ENCODE measurements around the gene VAPB. TPM values are rescaled to one million over a fixed set of nuclear protein-coding genes. Genes with fewer than 3 reads are reported as not detected.

Gene VAPB
- total RNA-seq, 3 donors from 2014 or later (not counting 1 experiment from before 2014, with no cell fraction given) = 20.3 to 23.1 (median 21.3) TPM

DNA sequence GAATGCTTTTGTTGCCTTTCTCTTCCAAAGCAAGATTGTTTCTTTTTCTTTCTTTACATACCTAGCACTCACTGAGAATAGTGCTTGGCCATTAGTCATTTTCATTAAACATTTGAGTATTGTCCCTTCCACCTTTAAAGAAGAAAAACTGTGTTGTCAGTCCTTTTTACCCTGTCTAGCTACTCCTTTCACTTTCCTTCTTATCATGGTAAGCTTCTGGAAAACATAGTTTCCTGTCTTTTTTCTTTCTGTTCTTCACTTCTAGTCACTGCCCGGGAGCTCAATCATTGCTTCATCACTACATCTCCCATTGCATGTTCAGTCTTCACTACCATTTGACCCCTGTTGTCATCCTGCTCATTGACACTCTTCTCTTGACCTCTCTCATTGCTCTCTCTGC, 12.1 kb downstream of the VAPB start:
- Mint-ChIP-seq H3K36me3 (no peaks in the 10 kb centered on the region), H3K27ac (no peak overlapping the region), H3K4me1 (peaks cover 17 to 26% of the 10 kb centered on the region in 2 donors), H3K9me3 (no peaks in the 10 kb centered on the region), H3K4me3 (no peak overlapping the region), H3K27me3 (ENCODE audit: low read depth in 2 of 2) (no peaks in the 10 kb centered on the region)
- H3K4me3 ChIP-seq (ENCODE audit: low read length) = no peak overlapping the region
- H3K36me3 ChIP-seq (ENCODE audit: control insufficient read depth, insufficient read depth, low read length) = peaks cover 1% of the 10 kb centered on the region
- no peak overlapping the region for H3K27ac ChIP-seq (ENCODE audit: low read length)
- 47% methylated on average over 1 of the region's 1 CpG for WGBS (ENCODE audit: insufficient coverage)
- intact Hi-C loops (cut with micrococcal nuclease) = no loop called here
- DNase-seq = no peak
- no peak for ATAC-seq
- H3K4me1 ChIP-seq (ENCODE audit: control insufficient read depth, insufficient read depth, low read length) = peaks cover 12% of the 10 kb centered on the region
- no peaks in the 10 kb centered on the region for H3K9me3 ChIP-seq (ENCODE audit: control insufficient read depth, insufficient read depth, low read length)
- TF ChIP-seq, protein P1, sequence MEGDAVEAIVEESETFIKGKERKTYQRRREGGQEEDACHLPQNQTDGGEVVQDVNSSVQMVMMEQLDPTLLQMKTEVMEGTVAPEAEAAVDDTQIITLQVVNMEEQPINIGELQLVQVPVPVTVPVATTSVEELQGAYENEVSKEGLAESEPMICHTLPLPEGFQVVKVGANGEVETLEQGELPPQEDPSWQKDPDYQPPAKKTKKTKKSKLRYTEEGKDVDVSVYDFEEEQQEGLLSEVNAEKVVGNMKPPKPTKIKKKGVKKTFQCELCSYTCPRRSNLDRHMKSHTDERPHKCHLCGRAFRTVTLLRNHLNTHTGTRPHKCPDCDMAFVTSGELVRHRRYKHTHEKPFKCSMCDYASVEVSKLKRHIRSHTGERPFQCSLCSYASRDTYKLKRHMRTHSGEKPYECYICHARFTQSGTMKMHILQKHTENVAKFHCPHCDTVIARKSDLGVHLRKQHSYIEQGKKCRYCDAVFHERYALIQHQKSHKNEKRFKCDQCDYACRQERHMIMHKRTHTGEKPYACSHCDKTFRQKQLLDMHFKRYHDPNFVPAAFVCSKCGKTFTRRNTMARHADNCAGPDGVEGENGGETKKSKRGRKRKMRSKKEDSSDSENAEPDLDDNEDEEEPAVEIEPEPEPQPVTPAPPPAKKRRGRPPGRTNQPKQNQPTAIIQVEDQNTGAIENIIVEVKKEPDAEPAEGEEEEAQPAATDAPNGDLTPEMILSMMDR (IDR thresholded peaks at IDR 0.05) = no peak
- no peaks in the 10 kb centered on the region for H3K27me3 ChIP-seq (ENCODE audit: control insufficient read depth, insufficient read depth, low read length)

DNA sequence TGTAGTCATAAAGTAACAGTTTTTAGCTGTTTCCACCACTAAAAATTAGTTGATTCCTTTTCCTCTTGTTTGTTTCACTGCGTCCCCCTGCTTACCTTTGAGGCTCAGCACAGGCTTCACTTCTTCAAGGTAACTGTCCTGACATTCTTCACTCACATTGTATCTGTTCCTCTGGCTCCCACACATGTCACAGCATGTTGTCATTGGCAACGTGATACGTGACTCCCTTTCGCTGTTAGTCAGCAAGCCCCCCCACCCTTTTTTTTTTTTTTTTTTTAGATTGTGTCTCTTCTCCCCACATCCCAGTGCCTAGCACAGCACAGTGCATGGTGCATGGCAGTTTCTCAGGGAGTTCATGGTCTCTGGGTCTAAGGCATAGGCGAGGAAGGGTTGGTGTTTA, 13.3 kb downstream of the VAPB start:
- H3K27me3 ChIP-seq (ENCODE audit: control insufficient read depth, insufficient read depth, low read length) = no peaks in the 10 kb centered on the region
- WGBS (ENCODE audit: insufficient coverage) = 86% methylated on average over 5 of the region's 5 CpGs
- no peaks in the 10 kb centered on the region for H3K9me3 ChIP-seq (ENCODE audit: control insufficient read depth, insufficient read depth, low read length)
- no peak overlapping the region for H3K27ac ChIP-seq (ENCODE audit: low read length)
- no peak overlapping the region for H3K27ac Mint-ChIP-seq
- DNase-seq (no peak), ATAC-seq (no peak)
- no peaks in the 10 kb centered on the region for H3K9me3 Mint-ChIP-seq
- H3K4me1 ChIP-seq (ENCODE audit: control insufficient read depth, insufficient read depth, low read length) = peaks cover 12% of the 10 kb centered on the region
- peaks cover 12 to 22% of the 10 kb centered on the region in 2 donors for H3K4me1 Mint-ChIP-seq
- intact Hi-C loops (cut with micrococcal nuclease) = no loop called here
- TF ChIP-seq, protein P1 (IDR thresholded peaks at IDR 0.05) = no peak
- no peaks in the 10 kb centered on the region for H3K36me3 Mint-ChIP-seq
- no peak overlapping the region for H3K4me3 Mint-ChIP-seq
- H3K27me3 Mint-ChIP-seq (ENCODE audit: low read depth in 2 of 2) = no peaks in the 10 kb centered on the region
- no peak overlapping the region for H3K4me3 ChIP-seq (ENCODE audit: low read length)
- peaks cover 1% of the 10 kb centered on the region for H3K36me3 ChIP-seq (ENCODE audit: control insufficient read depth, insufficient read depth, low read length)

DNA sequence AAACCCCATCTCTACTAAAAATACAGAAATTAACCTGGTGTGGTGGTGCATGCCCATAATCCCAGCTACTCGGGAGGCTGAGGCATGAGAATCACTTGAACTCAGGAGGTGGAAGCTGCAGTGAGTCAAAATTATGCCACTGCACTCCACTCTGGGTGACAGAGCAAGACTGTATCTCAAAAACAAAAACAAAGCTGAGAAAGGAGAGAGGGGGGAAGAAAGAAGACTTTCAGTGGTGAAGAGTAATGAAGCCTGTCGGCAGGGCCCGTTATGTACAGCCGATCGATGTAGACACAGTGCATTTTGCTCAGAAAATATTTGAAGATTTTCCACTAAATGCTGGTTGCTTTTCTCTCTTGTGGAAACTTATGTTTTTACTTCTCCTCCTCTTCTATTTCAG, 13.8 kb downstream of the VAPB start:
- Histone ChIP-seq H3K27ac (ENCODE audit: low read length) (no peak overlapping the region), H3K27me3 (ENCODE audit: control insufficient read depth, insufficient read depth, low read length) (no peaks in the 10 kb centered on the region), H3K9me3 (ENCODE audit: control insufficient read depth, insufficient read depth, low read length) (no peaks in the 10 kb centered on the region), H3K4me1 (ENCODE audit: control insufficient read depth, insufficient read depth, low read length) (peaks cover 12% of the 10 kb centered on the region), H3K36me3 (ENCODE audit: control insufficient read depth, insufficient read depth, low read length) (peaks cover 1% of the 10 kb centered on the region), H3K4me3 (ENCODE audit: low read length) (no peak overlapping the region)
- ATAC-seq = no peak
- intact Hi-C loops (cut with micrococcal nuclease) = no loop called here
- H3K27ac Mint-ChIP-seq = no peak overlapping the region
- no peaks in the 10 kb centered on the region for H3K9me3 Mint-ChIP-seq
- H3K4me3 Mint-ChIP-seq = no peak overlapping the region
- H3K4me1 Mint-ChIP-seq = peaks cover 15 to 24% of the 10 kb centered on the region in 2 donors
- H3K36me3 Mint-ChIP-seq = no peaks in the 10 kb centered on the region
- 86% methylated on average over 5 of the region's 5 CpGs for WGBS (ENCODE audit: insufficient coverage)
- no peaks in the 10 kb centered on the region for H3K27me3 Mint-ChIP-seq (ENCODE audit: low read depth in 2 of 2)
- TF ChIP-seq, protein P1 (IDR thresholded peaks at IDR 0.05) = no peak
- DNase-seq = no peak

DNA sequence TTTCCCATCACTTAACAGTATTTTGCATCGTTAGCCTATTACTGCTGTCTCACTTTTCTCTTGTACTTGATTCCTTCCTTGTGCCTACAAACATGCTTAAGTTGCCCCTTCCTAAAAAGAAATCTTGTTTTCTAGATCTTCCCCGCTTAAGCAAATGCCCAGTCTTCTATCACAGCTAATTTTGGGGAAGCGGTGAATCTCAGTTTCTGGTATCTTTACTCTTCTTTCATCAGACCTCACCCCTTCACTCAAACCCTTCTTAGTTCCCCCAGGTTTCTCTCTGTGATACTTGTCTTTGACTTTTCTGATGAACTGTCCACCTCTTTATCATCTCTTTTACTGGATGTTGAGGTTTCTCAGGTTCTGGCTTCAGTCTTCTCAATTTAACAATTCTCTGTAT, 14.2 kb downstream of the VAPB start:
- Mint-ChIP-seq H3K36me3 (no peaks in the 10 kb centered on the region), H3K4me3 (no peak overlapping the region), H3K27ac (no peak overlapping the region), H3K9me3 (no peaks in the 10 kb centered on the region), H3K4me1 (peaks cover 15 to 24% of the 10 kb centered on the region in 2 donors), H3K27me3 (ENCODE audit: low read depth in 2 of 2) (no peaks in the 10 kb centered on the region)
- WGBS (ENCODE audit: insufficient coverage) = 86% methylated on average over 3 of the region's 3 CpGs
- no peaks in the 10 kb centered on the region for H3K9me3 ChIP-seq (ENCODE audit: control insufficient read depth, insufficient read depth, low read length)
- no peak overlapping the region for H3K4me3 ChIP-seq (ENCODE audit: low read length)
- no peak for DNase-seq
- peaks cover 12% of the 10 kb centered on the region for H3K4me1 ChIP-seq (ENCODE audit: control insufficient read depth, insufficient read depth, low read length)
- ATAC-seq = no peak
- TF ChIP-seq, protein P1 (IDR thresholded peaks at IDR 0.05) = no peak
- no peaks in the 10 kb centered on the region for H3K27me3 ChIP-seq (ENCODE audit: control insufficient read depth, insufficient read depth, low read length)
- H3K36me3 ChIP-seq (ENCODE audit: control insufficient read depth, insufficient read depth, low read length) = peaks cover 1% of the 10 kb centered on the region
- intact Hi-C loops (cut with micrococcal nuclease) = no loop called here
- H3K27ac ChIP-seq (ENCODE audit: low read length) = no peak overlapping the region

All from natural killer cell (primary cell).